GM21390 (cell line): ENCODE measurements around the gene DDX4.
A peak's percentile ranks its signal among the peaks of the same experiment; 100 is the strongest.
"Not testable (repeated sequence)": the region's sequence is repeated elsewhere in the genome, so short reads cannot be mapped to it uniquely, and the experiment has no call there.

ENCODE experiments used
- ATAC-seq: cut with Tn5 transposase; IDR thresholded peaks from one replicate; pipeline ENCODE4 v1.9.1; 2021; ENCODE audit not compliant: unreplicated experiment

DDX4 gene

GRCh38 chr5:55737793-55738192, at the start of gene DDX4:
Gene DDX4, plus strand, starts transcription at chr5:55738061. Its CDS starts 903 bp downstream, at chr5:55738964.
- ATAC-seq = no peak

GRCh38 chr5:55691265-55692105, 46.4 kb upstream of the DDX4 start:
- ATAC-seq = no peak

- ATAC-seq = no peak
These were observed 45.8 kb upstream of the DDX4 start for GRCh38 chr5:55692106-55692417.

GRCh38 chr5:55692509-55692908, 45.4 kb upstream of the DDX4 start:
- no peak for ATAC-seq

GRCh38 chr5:55694152-55694830, 43.6 kb upstream of the DDX4 start:
- ATAC-seq = no peak

- not testable (repeated sequence) for ATAC-seq
These were observed 41.2 kb upstream of the DDX4 start for GRCh38 chr5:55696704-55697103.

- no peak for ATAC-seq
These were observed 38.7 kb upstream of the DDX4 start for GRCh38 chr5:55699041-55699688.

- no peak for ATAC-seq
These were observed 37.1 kb upstream of the DDX4 start for GRCh38 chr5:55700745-55701144.

GRCh38 chr5:55701462-55702103, 36.3 kb upstream of the DDX4 start:
- ATAC-seq = no peak

- peak; percentile 47 for ATAC-seq
These were observed 35.1 kb upstream of the DDX4 start for GRCh38 chr5:55702598-55703345.

- ATAC-seq = no peak
These were observed 31.6 kb upstream of the DDX4 start for GRCh38 chr5:55706230-55706629.

- no peak for ATAC-seq
These were observed 29.1 kb upstream of the DDX4 start for GRCh38 chr5:55708732-55709131.

GRCh38 chr5:55711507-55712022, 26.3 kb upstream of the DDX4 start:
- no peak for ATAC-seq

- ATAC-seq = peak; percentile 100
These were observed 25.6 kb upstream of the DDX4 start, which contains the start of gene SLC38A9 for GRCh38 chr5:55712023-55712859. Gene SLC38A9, minus strand, starts transcription at chr5:55712324. Its CDS starts 14,366 bp downstream, at chr5:55697958.

GRCh38 chr5:55713871-55714270, 24.0 kb upstream of the DDX4 start:
- ATAC-seq = no peak

- no peak for ATAC-seq
These were observed 23.5 kb upstream of the DDX4 start for GRCh38 chr5:55714339-55714738.

GRCh38 chr5:55714749-55715148, 23.1 kb upstream of the DDX4 start:
- no peak for ATAC-seq

- no peak for ATAC-seq
These were observed 22.3 kb upstream of the DDX4 start for GRCh38 chr5:55715519-55716078.

GRCh38 chr5:55719026-55719425, 18.8 kb upstream of the DDX4 start:
- not testable (repeated sequence) for ATAC-seq
